Smooth muscle cell of the brain vasculature (primary cell): ENCODE measurements around the gene TRIM23.
A peak's percentile ranks its signal among the peaks of the same experiment; 100 is the strongest.
"Not testable (repeated sequence)": the region's sequence is repeated elsewhere in the genome, so short reads cannot be mapped to it uniquely, and the experiment has no call there.

ENCODE experiments used
- DNase-seq: peaks from one replicate; pipeline ENCODE4 v3.0.0-alpha.2; 2012; ENCODE audit warnings: low read depth, low spot score

Gene TRIM23

DNA sequence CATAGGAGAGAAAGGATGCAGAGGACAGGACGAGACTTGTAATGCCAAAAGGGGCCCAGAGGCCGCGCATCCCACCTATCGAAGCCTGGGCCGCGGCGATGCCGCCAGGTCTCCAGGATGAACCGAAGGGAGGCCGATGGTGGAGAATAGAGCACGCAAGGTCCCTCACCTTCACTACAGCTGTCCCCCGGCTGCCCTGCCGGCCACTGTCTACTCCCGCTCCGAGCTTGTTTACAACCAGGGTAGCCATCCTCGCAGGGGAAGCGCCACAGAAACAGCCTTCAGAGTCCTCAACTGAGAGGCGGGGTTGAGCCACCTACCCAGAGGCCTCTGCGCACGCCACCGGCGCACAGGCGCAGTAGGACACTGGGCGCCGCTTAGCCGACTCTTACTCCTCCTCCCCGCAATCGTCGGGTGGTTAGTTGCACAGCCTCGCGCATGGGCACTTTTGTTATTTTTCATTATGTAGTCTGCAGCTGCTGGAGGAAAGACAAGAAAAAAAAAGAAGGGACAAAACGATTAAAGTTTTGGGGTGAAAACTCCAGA is at the start of gene TRIM23:
TSS of gene TRIM23 (minus strand) at position 309 of the 546 bp plus-strand sequence. CDS start at position 250, 59 bp downstream.
- DNase-seq, result peak; percentile 85

DNA sequence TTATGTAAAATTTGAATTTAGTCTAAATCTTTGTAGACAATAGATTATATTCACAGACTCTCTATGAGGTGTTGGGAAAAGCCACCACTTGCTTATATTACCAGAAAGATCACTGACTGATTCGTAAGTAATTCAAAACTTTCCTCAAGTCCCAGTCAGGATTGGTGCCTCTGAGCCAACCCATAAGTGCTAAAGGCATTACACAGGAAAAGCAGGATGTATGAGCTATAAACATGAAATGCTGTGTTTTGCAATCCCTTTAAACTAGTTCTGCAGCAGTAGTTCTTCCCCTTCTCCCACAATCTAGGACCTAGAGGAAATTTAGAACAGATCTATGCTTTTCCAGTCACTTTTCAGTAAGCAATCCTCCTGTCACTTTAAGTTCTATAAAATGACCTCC is 48.7 kb upstream of the TRIM23 start:
- DNase-seq, result no peak

DNA sequence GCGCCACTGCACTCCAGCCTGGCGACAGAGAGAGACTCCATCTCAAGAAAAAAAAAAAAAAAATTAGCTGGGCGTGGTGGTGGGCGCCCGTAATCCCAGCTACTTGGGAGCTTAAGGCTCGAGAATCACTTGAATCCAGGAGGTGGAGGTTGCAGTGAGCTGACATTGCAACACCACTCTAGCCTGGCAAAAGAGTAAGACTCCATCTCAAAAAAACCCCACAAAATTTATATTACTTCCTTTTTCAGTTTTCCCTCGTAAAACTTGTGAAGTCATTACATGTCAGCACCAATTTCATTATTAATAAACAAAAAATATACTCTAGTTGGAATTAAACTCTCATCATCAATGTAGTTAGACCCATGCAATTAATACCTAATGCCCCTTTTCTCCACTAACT is 44.6 kb upstream of the TRIM23 start:
- no peak for DNase-seq

DNA sequence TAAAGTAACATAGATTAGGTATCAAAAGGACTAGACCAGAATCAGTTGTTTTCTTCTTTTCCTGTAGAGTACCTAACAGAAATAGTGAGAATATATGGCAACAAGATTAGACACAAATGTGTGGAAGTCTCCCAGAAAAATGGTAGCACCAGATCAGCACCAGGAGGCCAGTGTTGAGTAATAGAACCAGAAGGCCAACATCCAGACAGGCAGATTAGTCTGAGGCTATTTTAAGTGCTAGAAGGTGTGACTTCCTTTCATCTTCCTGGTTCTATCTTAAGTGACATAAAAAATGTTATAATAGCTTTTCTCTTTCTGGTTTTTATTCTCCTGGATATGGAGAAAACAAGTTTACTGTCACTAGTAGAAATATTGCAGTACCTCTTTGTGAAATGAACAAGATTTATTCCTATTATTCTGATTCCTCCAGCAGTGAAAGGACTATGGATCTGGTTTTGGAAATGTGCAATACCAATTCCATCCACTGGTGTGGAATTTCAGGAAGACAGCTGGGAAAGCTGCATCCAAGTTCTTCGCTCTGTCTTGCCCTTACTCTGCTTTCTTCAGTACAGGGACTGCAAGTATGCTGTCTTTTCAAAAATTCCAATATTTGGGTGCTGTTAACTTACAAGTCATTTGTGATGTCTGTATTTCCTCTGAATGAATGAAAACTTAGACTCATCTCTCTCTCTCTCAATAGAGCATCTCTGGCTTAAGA is 39.8 kb upstream of the TRIM23 start:
- no peak for DNase-seq

DNA sequence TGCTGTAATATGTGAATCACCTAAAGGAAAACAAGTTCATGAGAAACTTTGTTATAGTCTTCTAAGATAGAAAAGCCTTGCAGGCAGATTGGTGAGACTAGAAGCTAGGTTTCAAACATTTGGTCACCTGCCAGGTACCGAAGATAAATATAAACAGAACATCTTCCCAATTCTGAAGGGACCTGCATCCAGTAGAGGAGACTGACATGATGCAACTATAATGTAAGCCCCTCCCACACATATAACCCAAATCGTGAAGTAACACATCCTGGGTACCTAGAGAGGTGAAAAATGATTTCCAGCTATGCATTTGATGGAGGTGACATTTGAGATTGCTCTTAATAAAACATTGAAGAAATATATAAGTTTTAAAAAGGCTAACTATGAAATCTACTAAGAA is 30.6 kb upstream of the TRIM23 start:
- no peak for DNase-seq

DNA sequence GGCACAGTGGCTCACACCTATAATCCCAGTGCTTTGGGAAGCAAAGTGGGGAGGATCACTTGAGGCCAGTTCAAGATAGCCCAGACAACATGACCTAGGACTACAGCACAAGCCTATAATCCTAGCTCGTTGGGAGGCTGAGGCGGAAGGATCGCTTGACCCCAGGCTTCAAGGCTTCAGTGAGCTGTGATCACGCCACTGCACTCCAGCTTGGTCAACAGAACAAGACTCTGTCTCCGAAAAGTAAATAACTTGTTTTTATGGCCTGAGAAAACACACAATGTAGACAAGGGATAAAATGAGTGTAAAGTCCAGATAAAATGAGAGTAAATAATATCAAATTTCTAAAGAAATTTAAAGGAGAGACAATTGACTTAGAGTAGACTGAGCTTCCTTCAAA is 27.0 kb upstream of the TRIM23 start:
- no peak for DNase-seq

DNA sequence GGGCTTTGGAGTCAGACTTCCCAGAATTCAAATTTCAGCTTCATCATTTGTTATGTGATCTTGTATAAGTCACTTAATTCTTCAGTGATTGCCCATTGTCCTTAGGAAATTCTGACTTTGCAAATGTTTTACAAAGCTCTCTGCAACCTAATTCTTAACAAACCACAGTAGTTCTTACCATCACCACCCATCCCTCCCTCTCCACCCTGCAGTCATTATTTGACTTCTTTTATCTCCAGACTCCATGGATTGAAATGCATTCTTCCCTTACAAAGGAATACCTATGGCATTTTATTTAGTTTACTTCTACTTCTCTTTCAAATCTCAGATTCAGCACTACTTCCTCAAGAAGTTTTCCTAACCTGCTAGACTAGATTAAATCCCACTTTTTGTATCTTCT is 23.8 kb upstream of the TRIM23 start:
- no peak for DNase-seq

DNA sequence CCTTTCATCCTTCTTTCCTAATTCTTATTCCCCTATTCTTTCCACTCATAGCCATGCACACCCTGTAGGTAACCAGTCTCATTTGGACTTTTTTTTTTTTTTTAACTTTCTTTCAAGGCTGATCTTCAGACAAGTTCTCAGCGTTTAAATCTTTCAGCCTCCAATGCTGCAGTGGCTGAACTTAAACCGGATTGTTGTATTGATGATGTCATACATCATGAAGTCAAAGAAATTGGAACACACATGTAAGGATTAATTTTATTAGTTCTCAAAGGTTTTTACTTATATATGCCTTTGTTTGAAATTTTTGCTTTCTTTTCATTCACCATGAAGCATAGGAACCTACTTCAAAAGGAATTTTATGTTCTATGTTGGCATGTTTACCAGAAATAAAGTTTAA is 22.8 kb upstream of the TRIM23 start:
- DNase-seq, result no peak

DNA sequence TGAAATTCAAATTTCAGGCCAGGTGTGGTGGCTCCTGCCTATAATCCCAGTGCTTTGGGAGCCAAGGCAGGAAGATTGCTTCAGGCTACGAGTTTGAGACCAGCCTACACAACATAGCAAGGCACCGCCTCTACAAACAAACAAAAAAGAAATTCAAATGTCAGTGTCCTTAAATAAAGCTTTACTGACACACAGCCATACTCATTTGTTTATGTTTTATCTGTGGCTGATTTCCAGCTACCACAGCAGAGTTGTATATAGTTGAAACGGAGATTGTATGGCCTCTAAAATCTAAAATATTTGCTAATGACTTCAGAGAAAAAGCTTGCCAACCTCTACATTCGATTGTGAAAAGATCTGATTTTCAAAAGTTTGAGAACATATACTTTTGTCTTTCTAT is 16.1 kb upstream of the TRIM23 start:
- DNase-seq, result no peak

DNA sequence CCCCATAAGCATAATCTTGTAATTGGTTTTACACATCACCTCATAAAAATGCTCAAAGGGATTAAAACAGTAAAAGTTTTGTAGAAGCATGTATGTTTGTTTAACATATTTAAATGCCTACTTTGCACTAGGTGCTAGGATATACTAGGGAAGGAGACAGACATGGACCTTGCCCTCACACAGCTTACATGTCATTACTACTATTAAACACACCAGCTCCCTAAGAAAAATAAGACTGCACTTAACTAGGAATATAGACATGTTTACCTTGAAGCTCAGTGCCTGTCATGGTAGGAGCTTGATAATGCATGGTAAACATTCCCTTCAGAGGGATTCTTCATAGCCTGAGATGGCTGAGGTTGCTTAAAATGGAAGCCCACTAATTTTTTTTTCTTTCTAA is 6.8 kb upstream of the TRIM23 start:
- no peak for DNase-seq

DNA sequence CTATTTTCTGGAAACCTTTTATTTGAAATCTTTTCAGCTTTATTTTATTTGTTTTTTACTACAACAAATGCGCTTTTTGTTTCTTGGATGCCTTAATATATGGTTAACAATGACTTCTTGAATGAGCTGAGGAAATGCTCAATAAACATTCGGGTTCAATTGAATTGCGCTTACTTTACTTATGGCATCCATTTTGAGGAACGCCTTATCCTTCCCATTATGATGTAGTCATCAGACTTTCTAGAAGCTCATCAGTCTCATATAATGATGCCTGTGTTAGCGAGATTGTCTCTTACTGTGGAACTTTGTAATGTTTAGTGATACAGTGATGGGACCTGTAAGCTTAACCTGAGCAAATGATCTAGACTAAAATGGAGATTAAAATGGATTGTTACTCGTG is 1.6 kb upstream of the TRIM23 start:
- no peak for DNase-seq

DNA sequence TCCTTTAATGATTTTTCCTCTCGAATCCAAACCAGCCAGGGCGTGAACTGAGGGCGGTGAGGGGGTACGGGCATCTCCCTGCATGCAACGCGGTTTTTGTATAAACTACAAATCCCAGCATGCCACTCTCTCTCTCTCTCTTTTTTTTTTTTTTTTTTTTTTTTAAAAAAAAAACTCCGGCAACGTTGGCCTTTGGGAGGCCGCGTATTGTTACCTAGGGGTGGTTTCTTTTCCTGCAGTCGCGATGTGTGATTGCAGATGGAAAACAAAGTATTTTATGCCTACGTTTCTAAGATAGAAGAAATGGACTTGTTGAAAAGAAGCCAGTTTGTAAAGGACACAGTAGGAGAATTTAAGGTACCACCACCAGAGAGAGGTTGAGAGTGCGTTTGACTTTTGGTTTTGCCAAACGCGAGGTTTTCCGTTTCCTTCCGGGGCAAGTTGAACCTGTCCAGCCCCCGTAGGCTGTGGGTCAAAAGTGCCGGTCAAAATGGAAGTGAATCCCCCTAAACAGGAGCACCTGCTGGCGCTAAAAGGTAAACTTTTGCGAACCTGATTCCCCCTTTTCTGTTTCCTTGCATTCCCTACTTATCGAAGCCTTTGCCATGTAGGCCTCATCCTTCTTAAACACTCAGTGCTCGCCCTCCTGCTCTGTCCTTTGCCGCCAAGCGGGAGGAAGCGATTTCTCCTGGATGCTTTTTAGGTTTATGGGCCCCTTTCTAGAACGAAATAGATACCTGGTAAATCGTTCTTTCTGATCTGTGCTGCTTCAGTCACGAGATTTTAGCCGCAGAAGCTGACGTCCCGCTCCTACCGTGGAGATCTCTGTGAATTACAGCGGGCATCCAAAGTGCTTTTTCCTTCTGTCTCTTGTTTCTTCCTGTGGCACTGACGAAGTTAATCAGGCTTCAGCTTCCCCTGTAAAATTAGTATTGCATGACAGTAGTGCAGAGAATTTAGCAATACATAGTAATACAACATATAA is 730 bp upstream of the TRIM23 start, which contains the start of the genes SHLD3 and TRAPPC13:
TSS of gene SHLD3 (plus strand) at position 457 of the 985 bp plus-strand sequence. CDS start 4,561 bp downstream, outside the sequence.
TSS of gene TRAPPC13 (plus strand) at position 457 of the 985 bp plus-strand sequence. CDS start at position 491, 34 bp downstream.
- peak; percentile 77 for DNase-seq

DNA sequence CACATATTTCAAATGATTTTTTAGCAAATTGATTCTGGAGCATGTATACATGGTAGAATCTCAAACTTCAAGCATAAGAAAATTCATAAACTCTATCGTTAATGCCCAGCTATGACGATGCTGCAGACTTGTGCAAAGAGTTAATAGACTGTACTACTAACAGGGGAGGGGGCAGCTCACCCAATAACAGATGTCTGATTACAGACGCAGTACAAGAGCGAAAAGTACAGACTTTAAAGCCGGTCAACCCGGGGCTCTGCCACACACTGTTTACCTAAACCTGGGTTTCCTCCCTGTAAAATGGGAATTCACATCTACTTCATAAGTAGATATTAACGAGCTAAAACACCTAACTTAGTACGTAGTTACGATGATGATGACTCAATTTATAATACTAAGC is 651 bp downstream of the TRIM23 start:
- no peak for DNase-seq

DNA sequence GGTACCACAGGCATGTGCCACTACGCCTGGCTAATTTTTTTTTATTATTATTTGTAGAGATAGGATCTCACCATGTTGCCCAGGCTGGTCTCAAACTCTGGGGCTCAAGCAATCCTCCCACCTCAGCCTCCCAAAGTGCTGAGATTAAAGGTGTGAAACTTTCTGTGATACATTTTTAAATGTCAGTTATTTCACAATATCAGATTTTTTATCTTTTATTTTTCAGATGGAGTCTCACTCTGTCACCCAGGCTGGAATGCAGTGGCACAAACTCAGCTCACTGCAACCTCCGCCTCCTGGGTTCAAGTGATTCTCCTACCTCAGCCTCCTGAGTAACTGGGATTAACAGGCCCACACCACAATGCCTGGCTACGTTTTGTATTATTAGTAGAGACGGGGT is 2.2 kb downstream of the TRIM23 start:
- not testable (repeated sequence) for DNase-seq

DNA sequence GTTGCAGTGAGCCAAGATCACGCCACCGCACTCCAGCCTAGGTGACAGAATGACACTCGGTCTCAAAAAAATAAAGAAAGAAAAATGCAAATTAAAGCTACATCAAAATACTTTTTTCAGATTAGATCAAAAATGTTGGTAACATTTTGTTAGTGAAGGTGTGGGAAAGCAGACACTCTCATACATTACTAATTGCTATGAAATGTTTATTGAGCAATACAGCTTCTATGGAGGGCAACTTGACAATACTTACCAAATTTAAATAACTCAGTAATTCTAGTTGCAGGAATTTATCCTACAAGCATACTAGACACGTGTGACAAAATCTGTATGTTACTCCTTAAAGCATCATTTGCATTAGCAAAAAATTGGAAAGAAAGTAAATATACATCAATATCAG is 4.1 kb downstream of the TRIM23 start:
- no peak for DNase-seq

DNA sequence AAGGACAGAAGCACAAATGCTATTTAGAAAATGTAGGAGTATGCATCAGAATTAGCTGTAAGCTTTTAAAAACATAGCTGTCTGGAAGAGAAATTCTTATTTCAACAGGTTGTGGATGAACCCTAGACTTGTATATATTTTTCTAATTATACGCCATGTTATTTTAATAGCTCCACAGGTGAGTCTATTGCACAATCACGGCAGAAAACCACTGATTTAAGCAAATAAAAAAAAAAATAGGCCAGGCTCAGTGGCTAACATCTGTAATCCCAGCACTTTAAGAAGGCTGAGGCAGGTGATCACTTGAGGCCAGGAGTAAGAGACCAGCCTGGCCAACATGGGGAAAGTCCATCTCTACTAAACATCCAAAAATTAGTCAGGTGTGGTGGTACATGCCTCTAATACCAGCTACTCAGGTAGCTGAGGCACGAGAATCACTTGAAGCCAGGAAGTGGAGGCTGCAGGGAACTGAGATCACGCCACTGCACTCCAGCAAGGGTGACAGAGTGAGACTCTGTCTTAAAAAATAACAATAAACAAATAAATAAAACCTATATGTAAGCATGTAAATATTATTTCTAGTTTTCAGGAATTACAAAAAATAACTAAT is 11.7 kb downstream of the TRIM23 start:
- DNase-seq, result no peak

DNA sequence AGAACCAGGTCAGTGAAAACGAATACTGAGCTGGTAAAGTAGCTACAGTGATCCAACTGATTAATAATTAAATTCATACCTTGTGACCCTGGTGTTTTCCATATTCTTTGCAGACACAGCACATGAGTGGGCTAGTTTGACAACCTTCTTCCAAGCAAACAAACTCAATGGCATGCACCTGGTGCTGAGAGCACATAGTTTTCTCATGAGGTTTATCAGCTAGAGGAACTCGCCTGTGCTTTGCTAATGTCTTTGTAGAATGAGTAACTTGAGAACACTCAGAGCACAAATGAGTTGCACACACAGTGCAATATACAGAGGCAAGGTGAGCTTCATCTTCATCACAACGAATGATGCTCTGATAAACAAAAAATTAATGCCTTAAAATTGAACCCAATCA is 12.6 kb downstream of the TRIM23 start:
- no peak for DNase-seq

DNA sequence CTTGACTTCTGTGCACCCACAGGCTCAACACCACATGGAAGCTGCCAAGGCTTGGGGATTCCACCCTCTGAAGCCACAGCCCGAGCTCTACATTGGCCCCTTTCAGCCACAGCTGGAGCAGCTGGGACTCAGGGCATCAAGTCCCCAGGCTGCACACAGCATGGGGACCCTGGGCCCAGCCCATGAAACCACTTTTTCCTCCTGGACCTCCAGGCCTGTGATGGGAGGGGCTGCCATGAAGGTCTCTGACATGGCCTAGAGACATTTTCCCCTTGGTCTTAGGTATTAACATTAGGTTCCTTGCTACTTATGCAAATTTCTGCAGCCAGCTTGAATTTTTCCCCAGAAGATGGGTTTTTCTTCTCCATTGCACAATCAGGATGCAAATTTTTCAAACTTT is 22.4 kb downstream of the TRIM23 start:
- DNase-seq, result not testable (repeated sequence)

DNA sequence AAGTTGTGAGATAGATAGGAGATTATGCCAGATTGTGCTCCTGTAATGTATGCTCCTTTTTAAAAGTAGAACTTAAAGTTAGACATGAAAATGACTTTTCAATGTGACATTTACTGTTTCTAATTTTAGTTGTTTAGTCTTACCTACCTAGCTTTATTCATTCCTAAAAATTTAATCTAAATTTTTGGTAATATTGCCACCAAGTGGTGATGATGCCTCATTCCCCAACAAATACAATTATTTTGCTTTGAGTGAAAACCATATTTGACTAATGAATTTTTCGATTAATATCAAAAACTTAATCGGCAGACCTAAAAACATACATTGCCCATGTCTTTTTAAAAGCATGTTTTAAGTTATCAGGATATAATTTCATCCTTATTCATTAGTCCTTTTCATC is 35.4 kb downstream of the TRIM23 start:
- DNase-seq, result no peak

DNA sequence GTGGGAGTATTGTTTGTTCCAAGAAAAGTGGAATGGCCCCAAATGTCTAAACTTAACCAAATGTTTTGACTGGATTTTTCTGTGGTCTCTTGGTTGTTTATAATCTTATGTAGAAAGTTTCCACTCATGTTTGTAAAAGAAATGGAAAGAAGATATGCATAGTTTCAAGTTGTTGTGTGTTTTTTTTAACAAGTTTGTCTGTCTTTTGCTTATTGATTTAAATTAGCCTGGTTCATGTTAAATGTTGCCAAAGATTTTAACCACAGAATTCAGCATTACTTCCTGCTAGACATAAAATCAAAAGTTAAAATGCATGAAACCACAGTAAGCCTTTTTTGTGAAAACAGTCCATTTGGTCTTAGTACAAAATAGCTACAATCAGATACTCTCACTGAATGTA is 47.0 kb downstream of the TRIM23 start:
- DNase-seq, result no peak

DNA sequence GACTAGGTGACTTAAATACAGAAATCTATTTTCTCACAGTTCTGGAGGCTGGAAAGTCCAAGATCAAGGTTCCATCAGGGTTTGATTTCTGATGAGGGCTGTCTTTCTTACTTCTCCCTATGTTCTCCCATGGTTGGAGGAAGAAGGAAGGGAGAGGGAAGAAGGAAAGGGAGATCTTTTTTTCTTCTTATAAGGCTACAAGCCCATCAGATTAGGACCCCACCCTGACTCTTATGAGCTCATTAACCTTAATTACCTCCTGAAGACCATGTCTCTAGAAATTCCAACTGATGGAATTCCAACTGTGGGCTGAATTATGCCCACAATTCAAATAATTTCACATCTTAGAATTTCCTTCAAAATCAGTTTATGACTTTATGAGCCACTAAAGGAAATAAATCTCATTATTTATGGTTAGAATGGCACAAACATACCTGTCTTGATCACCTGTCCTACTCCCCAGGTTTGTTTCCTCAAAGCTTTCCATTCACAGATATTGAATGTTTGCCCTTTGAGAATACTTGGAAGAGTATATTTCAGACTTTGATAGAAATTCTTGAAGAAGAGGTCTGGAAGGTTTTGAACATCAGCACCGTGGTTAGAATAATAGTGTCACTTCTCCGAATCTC is 53.4 kb downstream of the TRIM23 start:
- DNase-seq, result no peak
